Stomach smooth muscle (tissue), 2 donors: Measurements from ENCODE around the gene CLCF1.
A peak's percentile ranks its signal among the peaks of the same experiment; 100 is the strongest.

Experiments
- H3K27ac ChIP-seq: one replicate; pipeline ENCODE4 v1.7.0; 2013; ENCODE audit warnings: mild to moderate bottlenecking, low read length, inconsistent platforms
- H3K27me3 ChIP-seq, 2 donors: one replicate each; pipeline ENCODE4 v1.7.0; 2013; ENCODE audit warnings: low read length in 2 of 2; ENCODE audit not compliant: insufficient read depth in 2 of 2, control insufficient read depth in 1 of 2
- H3K36me3 ChIP-seq, 2 donors: one replicate each; pipeline ENCODE4 v1.7.0; 2013; ENCODE audit warnings: low read length in 2 of 2; ENCODE audit not compliant: control insufficient read depth in 2 of 2, insufficient read depth in 2 of 2
- H3K4me1 ChIP-seq: one replicate; pipeline ENCODE4 v1.7.0; 2013; ENCODE audit warnings: low read length; ENCODE audit not compliant: control insufficient read depth, insufficient read depth
- H3K4me3 ChIP-seq, 2 donors: one replicate each; pipeline ENCODE4 v1.7.0; 2013; ENCODE audit warnings: low read length in 2 of 2
- H3K9ac ChIP-seq, 2 donors: one replicate each; pipeline ENCODE4 v1.7.0; 2013; ENCODE audit warnings: low read length in 2 of 2, mild to moderate bottlenecking in 1 of 2
- H3K9me3 ChIP-seq, 2 donors: one replicate each; pipeline ENCODE4 v1.7.0; 2013; ENCODE audit warnings: low read length in 2 of 2; ENCODE audit not compliant: control insufficient read depth in 2 of 2
- donor health status: healthy.
- donor health status: Pancreatic carcinoma.

CLCF1 gene

DNA sequence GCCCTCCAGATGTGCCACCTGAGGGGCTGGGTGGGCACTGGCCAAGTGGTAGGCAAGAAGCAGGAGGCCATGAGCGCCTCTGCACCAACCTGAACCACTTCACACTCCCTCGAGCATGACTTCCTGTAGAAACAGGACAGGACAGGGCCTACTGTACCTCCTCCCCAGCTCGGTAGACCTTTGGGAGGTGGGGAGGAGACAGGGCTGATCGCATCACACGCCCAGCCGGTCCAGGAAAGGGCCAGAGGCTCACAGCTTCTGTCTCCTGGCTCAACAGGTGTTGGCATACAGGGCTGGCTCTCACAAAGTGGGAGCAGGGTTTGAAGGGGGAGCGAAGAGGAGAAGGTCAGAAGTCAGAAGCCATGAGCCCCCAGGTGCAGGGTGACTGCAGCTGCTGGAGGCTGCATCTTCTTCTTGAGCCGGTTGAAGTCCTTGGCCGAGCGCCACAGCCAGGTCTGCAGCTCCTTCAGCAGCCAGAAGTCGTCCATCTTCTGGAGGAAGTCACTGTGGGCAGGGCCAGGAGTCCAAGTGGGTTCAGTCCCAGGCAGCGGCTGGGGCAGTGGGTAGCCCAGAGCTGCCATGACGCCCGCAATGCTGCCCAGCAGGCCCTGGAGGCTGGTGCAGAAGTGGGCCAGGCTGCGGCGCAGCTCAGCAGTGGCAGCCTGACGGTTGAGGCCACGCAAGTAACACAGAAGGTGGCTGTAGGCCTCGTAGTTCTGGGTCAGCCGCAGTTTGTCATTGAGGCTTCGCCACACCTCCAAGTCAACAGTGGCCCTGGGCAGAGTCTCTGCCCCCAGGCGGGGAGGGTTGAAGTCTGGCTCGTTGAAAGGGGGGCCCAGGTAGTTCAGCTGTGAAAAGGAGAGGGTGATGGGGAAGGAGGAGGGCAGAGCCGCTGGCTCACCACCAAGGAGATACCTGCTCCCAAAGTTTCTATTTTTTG, 8.3 kb downstream of the CLCF1 start:
- no peak overlapping the region for H3K9ac ChIP-seq
- no peaks in the 10 kb centered on the region for H3K27me3 ChIP-seq
- H3K9me3 ChIP-seq = no peaks in the 10 kb centered on the region
- no peak overlapping the region for H3K4me3 ChIP-seq
- peaks cover 56% of the 10 kb centered on the region for H3K4me1 ChIP-seq
- H3K36me3 ChIP-seq = peaks cover 7 to 8% of the 10 kb centered on the region in 2 donors
- H3K27ac ChIP-seq = peak overlapping the region; percentile 96

DNA sequence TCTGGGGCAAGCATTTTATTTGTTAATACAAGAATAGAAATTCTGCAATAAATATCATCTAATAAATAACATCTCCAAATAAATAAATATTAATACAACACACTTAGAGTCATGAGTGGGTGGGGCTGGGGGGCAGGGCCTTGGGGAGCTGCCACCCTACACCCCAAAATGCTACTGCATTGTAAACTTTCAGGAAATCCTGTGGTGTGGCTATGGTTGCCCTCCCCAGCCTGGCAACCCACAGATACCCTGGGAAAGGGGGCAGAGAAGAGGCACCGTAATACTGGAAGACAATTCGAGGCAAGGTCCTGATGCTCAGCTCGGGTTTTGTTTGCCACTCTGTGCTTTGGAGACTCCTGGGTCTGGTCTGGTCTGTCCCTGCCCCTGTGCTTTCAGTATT, 9.2 kb downstream of the CLCF1 start:
- Histone ChIP-seq H3K4me1 (peaks cover 47% of the 10 kb centered on the region), H3K4me3 (no peak overlapping the region), H3K27ac (peak overlapping the region; percentile 96), H3K9me3 (no peaks in the 10 kb centered on the region), H3K36me3 (peaks cover 7 to 8% of the 10 kb centered on the region in 2 donors), H3K27me3 (no peaks in the 10 kb centered on the region), H3K9ac (no peak overlapping the region)

DNA sequence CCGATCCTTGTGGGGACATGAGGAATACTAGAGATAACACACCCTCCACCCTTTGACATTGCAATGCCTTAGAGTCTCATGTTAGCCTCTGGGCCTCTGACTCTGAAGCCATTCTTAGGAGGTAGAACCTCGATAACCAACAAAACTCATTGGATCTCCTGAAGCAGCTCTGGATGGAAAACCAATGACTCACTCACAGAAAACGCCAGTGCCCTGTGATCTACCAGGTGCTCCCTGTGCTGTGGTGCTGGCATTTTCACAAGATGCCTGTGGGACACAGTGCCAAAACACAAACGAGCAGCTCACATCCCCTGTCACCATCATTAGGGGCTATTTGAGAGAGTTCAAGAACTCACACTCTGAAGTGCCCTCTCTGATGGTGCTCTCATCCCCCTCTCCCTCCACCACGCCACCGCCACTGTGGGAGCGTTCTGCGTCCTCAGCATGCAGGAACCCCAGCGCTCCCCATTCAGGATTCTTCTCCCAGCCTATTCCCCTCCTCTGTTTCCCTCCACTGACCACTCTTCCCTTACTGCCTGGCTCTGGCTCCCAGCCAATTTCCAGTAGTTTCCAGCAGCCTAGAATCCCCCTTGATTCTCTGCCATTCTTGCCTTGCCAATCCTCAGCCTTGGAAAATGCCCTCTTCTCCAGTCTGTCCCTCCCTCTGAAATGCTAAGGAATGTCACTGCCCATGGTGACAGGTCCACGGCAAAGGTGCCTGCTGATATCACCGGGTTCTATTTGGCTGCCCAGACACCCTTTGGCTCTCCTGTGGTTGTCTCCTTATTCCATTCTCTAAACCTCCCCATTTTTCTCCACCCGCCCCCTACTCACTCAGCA, 15.3 kb downstream of the CLCF1 start:
- H3K27ac ChIP-seq = peak overlapping the region; percentile 99
- no peaks in the 10 kb centered on the region for H3K9me3 ChIP-seq
- no peaks in the 10 kb centered on the region for H3K27me3 ChIP-seq
- peaks cover 49% of the 10 kb centered on the region for H3K4me1 ChIP-seq
- no peak overlapping the region for H3K4me3 ChIP-seq
- H3K9ac ChIP-seq = peak overlapping the region in 1 of 2 donors; percentile 47
- no peaks in the 10 kb centered on the region for H3K36me3 ChIP-seq

DNA sequence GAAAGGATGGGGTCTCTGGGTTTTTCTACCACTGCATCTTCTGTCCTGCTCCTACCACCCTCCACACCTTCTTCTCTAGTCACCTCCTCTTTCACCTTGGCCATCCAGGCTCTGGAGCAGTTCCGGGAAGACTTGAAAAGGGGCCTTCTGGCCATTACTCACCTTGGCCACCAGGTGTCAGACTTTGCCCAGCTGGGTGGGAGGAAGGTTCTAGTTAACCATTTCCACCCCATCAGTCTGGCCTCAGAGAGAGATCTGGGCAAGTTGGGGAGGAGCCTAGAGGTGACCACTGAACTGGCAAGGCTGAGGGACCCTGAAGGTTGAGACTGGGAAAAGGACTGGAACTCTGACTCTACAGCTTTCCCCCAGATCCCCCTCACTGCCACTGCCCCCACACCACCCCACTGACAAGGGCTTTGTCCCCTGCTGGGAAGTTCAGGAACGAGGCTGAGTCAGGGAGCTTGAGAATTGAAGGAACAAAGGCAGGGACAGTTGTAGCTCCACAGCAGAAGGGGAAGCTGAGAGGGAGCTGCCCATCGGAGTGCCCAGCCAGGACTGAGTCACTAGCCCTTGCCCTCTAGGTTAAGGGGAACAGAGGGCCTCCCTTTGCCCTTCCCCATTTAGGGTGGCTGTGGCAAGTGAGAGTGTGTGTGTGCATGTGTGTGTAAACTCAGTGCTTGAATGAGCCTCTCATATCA, 16.4 kb downstream of the CLCF1 start:
- Histone ChIP-seq H3K4me1 (peaks cover 57% of the 10 kb centered on the region), H3K36me3 (no peaks in the 10 kb centered on the region), H3K27ac (peak overlapping the region; percentile 99), H3K27me3 (no peaks in the 10 kb centered on the region), H3K9ac (peak overlapping the region; percentile 42 to 92), H3K4me3 (no peak overlapping the region), H3K9me3 (no peaks in the 10 kb centered on the region)

DNA sequence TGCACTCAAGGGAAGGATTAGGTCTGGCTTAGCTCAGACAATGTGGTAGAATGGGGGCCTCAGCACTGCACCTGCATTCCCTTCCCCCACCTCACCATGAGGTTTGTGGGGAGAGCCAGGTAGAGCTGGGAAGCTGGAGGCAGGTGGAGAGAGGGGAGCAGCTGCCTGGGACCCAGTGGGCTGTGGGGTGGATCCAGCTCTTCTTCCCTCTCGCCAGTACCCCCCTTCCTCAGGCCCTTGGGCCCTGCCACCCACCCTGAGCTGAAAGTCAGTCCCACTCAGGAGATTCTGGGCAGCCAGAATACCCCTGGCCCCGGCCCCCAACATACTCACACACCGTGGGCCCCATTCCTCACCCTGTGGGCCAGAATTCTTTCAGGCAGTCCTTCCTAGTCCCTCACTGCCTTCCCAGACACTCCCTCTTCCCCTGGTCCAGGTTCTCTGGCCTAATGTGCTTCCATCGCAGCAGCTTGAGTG, 17.0 kb downstream of the CLCF1 start:
- Histone ChIP-seq H3K4me1 (peaks cover 63% of the 10 kb centered on the region), H3K27ac (peak overlapping the region; percentile 99), H3K27me3 (no peaks in the 10 kb centered on the region), H3K9ac (peak overlapping the region; percentile 42 to 92), H3K4me3 (no peak overlapping the region), H3K9me3 (no peaks in the 10 kb centered on the region), H3K36me3 (peaks cover 0 to 1% of the 10 kb centered on the region in 2 donors)

DNA sequence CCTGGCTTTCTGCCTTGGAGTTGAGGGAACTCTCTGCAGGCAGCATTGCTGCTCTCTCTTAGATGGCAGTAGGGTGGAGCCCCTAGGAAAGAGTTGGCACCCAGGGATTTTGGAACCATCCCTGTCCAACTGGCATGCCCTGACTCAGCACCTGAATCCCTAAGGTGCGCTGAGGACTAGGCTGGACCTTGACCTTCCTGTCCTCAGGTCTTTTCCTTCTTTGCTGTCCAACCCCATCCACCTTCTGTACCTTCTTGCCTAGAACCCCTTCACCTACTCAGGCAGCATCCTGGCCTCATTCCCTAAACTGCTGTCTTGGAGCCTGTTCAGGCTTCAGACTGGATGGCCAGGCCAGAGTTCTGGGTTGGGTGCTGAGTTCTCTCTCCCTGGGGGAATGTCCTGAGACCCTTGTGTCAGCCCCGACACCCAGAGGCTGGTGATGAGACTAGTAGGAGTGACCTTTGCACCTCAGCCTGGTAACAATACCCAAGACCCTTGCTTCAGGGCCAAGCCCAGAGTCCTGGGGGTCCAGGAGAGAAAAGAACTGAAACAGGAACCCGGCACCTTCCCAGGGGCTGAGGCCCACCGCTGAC, 17.5 kb downstream of the CLCF1 start:
- Histone ChIP-seq H3K9me3 (no peaks in the 10 kb centered on the region), H3K27me3 (no peaks in the 10 kb centered on the region), H3K4me1 (peaks cover 67% of the 10 kb centered on the region), H3K9ac (peak overlapping the region; percentile 51 to 92), H3K36me3 (peaks cover 0 to 2% of the 10 kb centered on the region in 2 donors), H3K27ac (peak overlapping the region; percentile 99), H3K4me3 (no peak overlapping the region)

DNA sequence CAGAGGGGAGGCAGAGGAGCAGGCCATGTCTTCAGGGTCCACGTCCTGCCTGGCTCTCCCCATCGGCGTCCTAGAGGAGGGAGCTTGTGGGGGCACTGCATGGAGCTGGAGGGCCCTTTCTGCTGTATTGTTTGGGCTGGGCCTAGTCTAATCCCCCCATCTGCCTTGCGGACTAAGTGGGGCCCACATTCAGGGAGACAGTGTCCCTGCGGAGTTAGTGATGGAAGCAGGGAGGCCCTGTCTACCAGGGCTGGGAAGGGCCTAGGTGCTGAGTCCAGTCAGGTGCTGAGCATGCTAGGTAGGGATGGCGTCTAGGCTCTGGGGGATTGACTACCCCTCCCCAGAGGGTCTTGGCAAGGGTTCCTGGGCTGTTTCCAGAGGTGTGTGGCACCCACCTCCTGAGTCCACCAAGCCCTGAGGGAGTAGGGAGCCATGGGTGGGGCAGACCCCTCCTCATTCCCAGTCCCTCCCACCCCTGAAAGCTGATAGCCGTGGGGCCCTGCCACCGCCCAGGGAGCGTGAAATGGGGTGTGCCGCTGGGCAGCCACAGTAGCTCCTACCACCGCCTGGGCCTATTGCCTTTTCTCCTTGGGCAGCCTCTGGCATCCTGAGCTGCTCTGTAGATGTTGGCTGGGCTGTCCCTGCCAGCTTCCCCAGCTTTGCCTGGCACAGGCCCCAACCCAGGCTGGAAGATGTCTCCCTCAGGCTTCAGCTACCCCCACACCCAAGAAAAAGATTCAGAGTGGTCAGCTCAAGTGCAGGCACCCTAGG, 18.2 kb downstream of the CLCF1 start:
- no peaks in the 10 kb centered on the region for H3K27me3 ChIP-seq
- H3K27ac ChIP-seq = peak overlapping the region; percentile 99
- no peaks in the 10 kb centered on the region for H3K9me3 ChIP-seq
- peaks cover 68% of the 10 kb centered on the region for H3K4me1 ChIP-seq
- H3K36me3 ChIP-seq = peaks cover 0 to 2% of the 10 kb centered on the region in 2 donors
- peak overlapping the region; percentile 51 to 92 for H3K9ac ChIP-seq
- peak overlapping the region in 1 of 2 donors; percentile 22 for H3K4me3 ChIP-seq

DNA sequence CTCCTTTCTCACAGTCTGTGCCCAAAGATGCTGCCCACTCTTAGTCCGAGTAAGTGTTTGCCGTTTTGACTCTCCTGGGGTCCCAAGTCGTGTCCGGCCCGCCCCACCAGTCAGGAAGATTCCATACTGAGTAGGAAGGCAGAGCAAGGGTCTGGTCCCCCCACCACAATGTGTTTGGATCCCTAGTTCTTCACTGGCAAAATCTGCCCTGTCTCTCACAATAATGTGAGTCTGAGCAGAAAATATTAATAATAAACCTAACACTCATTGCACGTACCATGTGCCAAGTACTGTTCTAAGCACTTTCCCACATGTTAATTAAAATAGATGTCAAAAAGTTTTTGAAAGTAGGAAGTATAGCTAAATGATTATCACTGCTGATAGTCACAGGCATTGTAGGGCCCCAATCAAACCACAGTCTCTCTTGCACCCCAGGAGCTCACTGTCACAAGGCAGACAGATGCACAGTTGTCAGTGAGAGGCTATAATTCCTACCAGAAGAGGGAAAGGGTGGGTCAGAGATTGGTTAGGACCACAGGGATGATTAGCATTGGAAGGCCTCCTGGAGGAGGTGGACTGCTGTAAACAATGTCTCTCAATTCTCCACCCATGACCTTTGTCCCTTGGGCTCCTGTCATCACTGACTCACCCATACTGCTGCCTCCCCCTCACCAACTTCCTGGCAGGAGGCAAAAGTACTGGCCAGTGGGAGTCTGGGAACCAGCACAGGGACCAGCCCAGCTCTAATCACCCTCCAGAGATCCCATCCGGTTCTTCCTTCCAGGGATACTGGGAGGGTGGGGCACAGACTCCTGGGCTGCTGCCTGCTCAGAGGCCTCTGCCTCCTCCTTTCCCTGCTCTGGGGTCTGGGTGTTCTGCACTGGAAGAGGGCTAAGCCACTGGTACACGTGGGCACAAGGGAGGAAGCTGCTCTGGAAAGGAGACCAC, 19.0 kb downstream of the CLCF1 start:
- H3K36me3 ChIP-seq = peaks cover 0 to 2% of the 10 kb centered on the region in 2 donors
- H3K27me3 ChIP-seq = no peaks in the 10 kb centered on the region
- H3K4me1 ChIP-seq = peaks cover 68% of the 10 kb centered on the region
- H3K27ac ChIP-seq = peak overlapping the region; percentile 99
- no peaks in the 10 kb centered on the region for H3K9me3 ChIP-seq
- H3K9ac ChIP-seq = peak overlapping the region; percentile 82 to 92
- peak overlapping the region; percentile 82 to 91 for H3K4me3 ChIP-seq
